CD4-positive, CD25-positive, alpha-beta regulatory T cell (primary cell): ENCODE results near the gene DNAI4. TPM values are rescaled to one million over a fixed set of nuclear protein-coding genes. Genes with fewer than 3 reads are reported as not detected.

Experiments
- polyA plus RNA-seq, 4 donors: library from polyadenylated mRNA; unstranded; fragments of 300-500 nt; fragmentation: Illumina TruSeq; gene quantifications; one replicate each; pipeline ENCODE4 v1.2.3, GENCODE V29; 2021
- total RNA-seq: library from RNA; stranded (reverse); gene quantifications from one replicate; pipeline ENCODE4 v1.2.3, GENCODE V29; 2022

DNAI4 gene
- total and polyA plus RNA-seq, 5 donors from 2014 or later, result 0.45 to 3.2 (median 2.0) TPM

Other genes with a start within 250 kb of the DNAI4 start
- gene DYNLT5, start 172.4 kb downstream of the DNAI4 start, total RNA-seq, result not detected
- not detected for gene DYNLT5, start 172.4 kb downstream of the DNAI4 start, polyA plus RNA-seq
- not detected for gene INSL5, start 123.6 kb downstream of the DNAI4 start, total RNA-seq
- gene INSL5, start 123.6 kb downstream of the DNAI4 start, polyA plus RNA-seq, result not detected
- 84.8 TPM for gene MIER1, start 134 bp upstream of the DNAI4 start, total RNA-seq
- 10 to 100 TPM; 33.4 to 41.9 (median 36.0) TPM for gene MIER1, start 134 bp upstream of the DNAI4 start, polyA plus RNA-seq
- 16.7 TPM for gene SLC35D1, start 129.3 kb upstream of the DNAI4 start, total RNA-seq
- gene SLC35D1, start 129.3 kb upstream of the DNAI4 start, polyA plus RNA-seq, result 1 to 10 TPM; 5.3 to 9.4 (median 7.0) TPM
- not detected for gene C1orf141, start 210.1 kb upstream of the DNAI4 start, total RNA-seq
- not detected for gene C1orf141, start 210.1 kb upstream of the DNAI4 start, polyA plus RNA-seq
- gene IL23R, start 241.6 kb upstream of the DNAI4 start, total RNA-seq, result not detected
- under 1 TPM in 3 of 4 donors, not detected in 1; 0.20 to 0.35 (median 0.30) TPM for gene IL23R, start 241.6 kb upstream of the DNAI4 start, polyA plus RNA-seq